Upper lobe of right lung (tissue), 1 donor: Measurements from ENCODE around the gene SLC25A36. TPM values are rescaled to one million over a fixed set of nuclear protein-coding genes. Genes with fewer than 3 reads are reported as not detected.
"Not testable (repeated sequence)": the region's sequence is repeated elsewhere in the genome, so short reads cannot be mapped to it uniquely, and the experiment has no call there.

ENCODE experiments used
- ATAC-seq: fragments of 200-7000 bp; cut with Tn5 transposase; one replicate; pipeline ENCODE4 v1.9.1; 2020; ENCODE audit warnings: mild to moderate bottlenecking, moderate library complexity
- DNase-seq: peaks from one replicate; pipeline ENCODE4 v3.0.0-alpha.2; 2020
- H3K27ac ChIP-seq: fragments of 200-600 bp; one replicate; pipeline ENCODE4 v1.8.0; 2022
- H3K27me3 ChIP-seq: fragments of 200-600 bp; one replicate; pipeline ENCODE4 v1.8.0; 2022; ENCODE audit warnings: mild to moderate bottlenecking
- H3K36me3 ChIP-seq: fragments of 200-600 bp; one replicate; pipeline ENCODE4 v1.8.0; 2022
- H3K4me1 ChIP-seq: fragments of 200-600 bp; one replicate; pipeline ENCODE4 v1.8.0; 2022
- H3K4me3 ChIP-seq: fragments of 200-600 bp; one replicate; pipeline ENCODE4 v1.8.0; 2022; ENCODE audit warnings: mild to moderate bottlenecking
- H3K9me3 ChIP-seq: fragments of 200-600 bp; one replicate; pipeline ENCODE4 v1.8.0; 2022
- intact Hi-C: fragments of 100-400 bp; cut with DNase I; formaldehyde crosslinking; loops from one replicate; pipeline ENCODE4 v1.11.0; 2022
- total RNA-seq: library from RNA; stranded (reverse); fragmentation: NEBNext Ultra II Directional; extraction: Animal tissue kit (Norgen Biotek cat#: 25700); gene quantifications from one replicate; pipeline ENCODE4 v1.2.1, GENCODE V29; 2021
- TF ChIP-seq, protein P1 (sequence below): fragments of 200-600 bp; IDR thresholded peaks from one replicate; pipeline ENCODE4 v1.8.0; 2022; ENCODE audit warnings: antibody characterized with exemption
- donor health status: DM: no; HTN: yes; CAD: no; lungs with severe emphysema.

The SLC25A36 gene
- total RNA-seq, 1 donor from 2014 or later = 83.4 TPM

DNA sequence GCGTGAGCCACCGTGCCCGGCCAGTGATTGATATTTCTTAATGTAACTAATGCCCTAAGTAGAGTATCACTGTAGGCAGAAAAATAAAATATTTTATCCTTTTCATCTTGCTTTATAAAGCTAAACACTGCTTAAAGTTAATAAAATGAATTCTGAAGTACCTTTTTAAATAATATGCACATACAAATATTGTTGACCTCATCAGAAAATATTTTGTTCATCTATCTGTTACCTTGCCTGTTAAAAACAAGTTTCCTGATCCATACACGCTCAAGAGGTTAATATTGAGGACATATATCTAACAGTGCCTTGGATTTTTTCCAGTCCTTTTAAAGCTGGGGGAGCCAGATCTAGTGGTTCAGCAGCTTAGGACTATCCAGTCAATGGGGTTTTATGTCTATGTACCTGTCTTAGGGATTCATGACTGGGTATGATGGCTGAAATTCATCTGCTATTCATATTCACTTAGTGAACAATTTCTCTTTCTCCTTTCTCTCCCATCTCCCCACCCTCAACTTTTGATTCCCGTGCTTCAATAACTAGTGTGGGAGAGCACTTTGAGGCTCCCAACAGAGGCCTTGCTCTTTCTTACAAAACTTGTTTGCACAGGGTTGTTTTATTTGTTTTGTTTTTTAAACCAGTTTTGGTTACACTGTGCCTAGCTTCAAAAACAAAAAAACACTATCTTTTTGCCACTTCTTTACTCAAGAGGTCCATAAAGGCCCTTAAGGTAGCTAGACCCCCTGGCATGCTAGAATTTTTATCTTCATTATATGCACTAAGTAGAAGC, 7.0 kb downstream of the SLC25A36 start:
- Histone ChIP-seq H3K27me3 (no peaks in the 10 kb centered on the region), H3K36me3 (no peaks in the 10 kb centered on the region), H3K27ac (no peak overlapping the region), H3K4me3 (no peak overlapping the region), H3K9me3 (no peaks in the 10 kb centered on the region), H3K4me1 (peaks cover 33% of the 10 kb centered on the region)
- DNase-seq = no peak
- intact Hi-C loops = no loop called here
- ATAC-seq = no peak
- TF ChIP-seq, protein P1, sequence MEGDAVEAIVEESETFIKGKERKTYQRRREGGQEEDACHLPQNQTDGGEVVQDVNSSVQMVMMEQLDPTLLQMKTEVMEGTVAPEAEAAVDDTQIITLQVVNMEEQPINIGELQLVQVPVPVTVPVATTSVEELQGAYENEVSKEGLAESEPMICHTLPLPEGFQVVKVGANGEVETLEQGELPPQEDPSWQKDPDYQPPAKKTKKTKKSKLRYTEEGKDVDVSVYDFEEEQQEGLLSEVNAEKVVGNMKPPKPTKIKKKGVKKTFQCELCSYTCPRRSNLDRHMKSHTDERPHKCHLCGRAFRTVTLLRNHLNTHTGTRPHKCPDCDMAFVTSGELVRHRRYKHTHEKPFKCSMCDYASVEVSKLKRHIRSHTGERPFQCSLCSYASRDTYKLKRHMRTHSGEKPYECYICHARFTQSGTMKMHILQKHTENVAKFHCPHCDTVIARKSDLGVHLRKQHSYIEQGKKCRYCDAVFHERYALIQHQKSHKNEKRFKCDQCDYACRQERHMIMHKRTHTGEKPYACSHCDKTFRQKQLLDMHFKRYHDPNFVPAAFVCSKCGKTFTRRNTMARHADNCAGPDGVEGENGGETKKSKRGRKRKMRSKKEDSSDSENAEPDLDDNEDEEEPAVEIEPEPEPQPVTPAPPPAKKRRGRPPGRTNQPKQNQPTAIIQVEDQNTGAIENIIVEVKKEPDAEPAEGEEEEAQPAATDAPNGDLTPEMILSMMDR = no peak

- no peaks in the 10 kb centered on the region for H3K27me3 ChIP-seq
- no peak for DNase-seq
- TF ChIP-seq, protein P1 = no peak
- H3K4me1 ChIP-seq = peaks cover 26% of the 10 kb centered on the region
- no peak for ATAC-seq
- intact Hi-C loops = no loop called here
- no peak overlapping the region for H3K27ac ChIP-seq
- no peak overlapping the region for H3K4me3 ChIP-seq
- no peaks in the 10 kb centered on the region for H3K36me3 ChIP-seq
- no peaks in the 10 kb centered on the region for H3K9me3 ChIP-seq
These were observed 8.5 kb downstream of the SLC25A36 start for GRCh38 chr3:140950144-140950543.

DNA sequence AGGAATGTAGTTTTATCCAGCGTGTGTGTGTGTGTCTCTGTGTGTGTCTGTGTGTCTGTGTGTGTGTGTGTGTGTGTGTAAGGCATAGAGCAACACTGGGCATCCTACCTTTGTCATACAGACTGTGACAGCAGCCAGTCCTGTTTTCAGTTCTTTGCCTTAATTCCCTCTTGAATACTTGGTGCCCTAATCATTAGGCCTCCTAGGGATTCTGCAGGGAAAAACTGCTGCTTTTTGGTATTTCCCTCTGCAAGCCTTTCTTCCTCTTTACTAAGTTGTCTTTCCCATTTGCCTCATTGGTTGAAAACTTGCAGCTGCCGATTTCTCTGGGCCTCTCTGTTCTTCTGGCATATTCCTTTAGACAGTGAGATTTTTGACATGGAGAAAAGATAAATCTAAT, 9.2 kb downstream of the SLC25A36 start:
- TF ChIP-seq, protein P1 = no peak
- Histone ChIP-seq H3K4me3 (no peak overlapping the region), H3K27ac (no peak overlapping the region), H3K36me3 (no peaks in the 10 kb centered on the region), H3K9me3 (no peaks in the 10 kb centered on the region), H3K4me1 (peaks cover 20% of the 10 kb centered on the region), H3K27me3 (no peaks in the 10 kb centered on the region)
- ATAC-seq (no peak), DNase-seq (no peak)
- intact Hi-C loops = no loop called here

DNA sequence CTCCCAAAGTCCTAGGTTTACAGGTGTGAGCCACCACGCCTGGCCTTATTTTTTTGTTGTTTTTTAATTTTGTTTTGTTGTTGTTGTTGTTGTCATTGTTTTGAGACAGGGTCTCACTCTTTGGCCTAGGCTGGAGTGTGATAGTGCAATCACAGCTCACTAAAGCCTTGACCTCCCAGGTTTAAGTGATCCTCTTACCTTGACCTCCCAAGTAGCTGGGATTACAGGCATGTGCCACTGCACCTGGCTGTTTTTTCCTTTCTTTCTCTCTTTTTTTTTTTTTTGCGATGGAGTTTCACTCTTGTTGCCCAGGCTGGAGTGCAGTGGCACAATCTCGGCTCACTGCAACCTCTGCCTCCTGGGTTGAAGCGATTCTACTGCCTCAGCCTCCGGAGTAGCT, 10.1 kb downstream of the SLC25A36 start:
- ATAC-seq, H3K36me3 ChIP-seq, H3K9me3 ChIP-seq, H3K4me3 ChIP-seq, H3K27me3 ChIP-seq, intact Hi-C loops, DNase-seq, H3K27ac ChIP-seq: not testable (repeated sequence)
- H3K4me1 ChIP-seq = peaks cover 16% of the 10 kb centered on the region

- Histone ChIP-seq H3K27ac (no peak overlapping the region), H3K4me1 (peaks cover 16% of the 10 kb centered on the region), H3K27me3 (no peaks in the 10 kb centered on the region), H3K4me3 (no peak overlapping the region), H3K36me3 (peaks cover 10% of the 10 kb centered on the region), H3K9me3 (no peaks in the 10 kb centered on the region)
- no peak for DNase-seq
- TF ChIP-seq, protein P1 = no peak
- peak; percentile 34 for ATAC-seq
- intact Hi-C loops = no loop called here
These were observed 11.7 kb downstream of the SLC25A36 start for GRCh38 chr3:140953028-140953960.

DNA sequence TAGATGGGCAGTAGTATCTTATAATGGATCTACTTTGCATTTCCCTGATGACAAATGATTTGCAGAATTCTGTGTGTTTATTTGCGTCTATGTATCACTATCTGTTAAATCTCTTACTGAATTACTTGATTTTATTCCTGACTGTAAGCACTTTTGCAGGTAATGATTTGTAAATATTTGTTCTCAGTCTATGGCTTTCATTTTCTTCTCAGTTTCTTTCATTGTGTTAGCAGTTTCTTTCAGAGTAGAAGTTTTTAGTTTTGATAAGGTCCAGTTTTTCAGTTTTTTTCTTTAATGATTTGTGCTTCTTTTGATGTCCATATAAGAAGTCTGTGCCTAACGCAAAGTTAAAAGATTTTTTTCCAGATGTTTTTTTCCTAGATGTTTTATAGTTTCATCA, 12.9 kb downstream of the SLC25A36 start:
- Histone ChIP-seq H3K4me1 (peaks cover 11% of the 10 kb centered on the region), H3K9me3 (no peaks in the 10 kb centered on the region), H3K36me3 (peaks cover 19% of the 10 kb centered on the region), H3K4me3 (no peak overlapping the region), H3K27me3 (no peaks in the 10 kb centered on the region), H3K27ac (no peak overlapping the region)
- TF ChIP-seq, protein P1 = no peak
- no peak for DNase-seq
- ATAC-seq = no peak
- intact Hi-C loops = no loop called here
